ENCODE data around the gene SUCO.

DNA sequence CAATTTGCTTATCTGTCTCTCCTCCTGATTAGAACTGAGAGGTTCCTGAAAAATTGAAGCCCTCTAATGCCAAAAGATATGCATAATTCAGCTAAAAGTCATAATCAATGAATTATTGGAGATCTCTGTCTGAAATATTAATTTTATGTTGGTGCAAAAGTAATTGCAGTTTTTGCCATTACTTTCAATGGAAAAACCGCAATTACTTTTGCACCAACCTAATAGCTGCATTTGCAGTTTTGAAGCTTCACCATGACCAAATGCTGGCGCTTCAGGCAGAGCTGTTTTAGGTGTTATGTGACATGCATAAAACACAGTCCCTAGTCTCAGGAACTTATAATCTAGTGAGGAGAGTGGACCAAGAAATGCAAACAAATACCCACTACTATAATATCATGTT is 96.2 kb downstream of the SUCO start:
- TF ChIP-seq POLR2A (IDR thresholded peaks at IDR 0.05): no peak
- TF ChIP-seq, protein P1, sequence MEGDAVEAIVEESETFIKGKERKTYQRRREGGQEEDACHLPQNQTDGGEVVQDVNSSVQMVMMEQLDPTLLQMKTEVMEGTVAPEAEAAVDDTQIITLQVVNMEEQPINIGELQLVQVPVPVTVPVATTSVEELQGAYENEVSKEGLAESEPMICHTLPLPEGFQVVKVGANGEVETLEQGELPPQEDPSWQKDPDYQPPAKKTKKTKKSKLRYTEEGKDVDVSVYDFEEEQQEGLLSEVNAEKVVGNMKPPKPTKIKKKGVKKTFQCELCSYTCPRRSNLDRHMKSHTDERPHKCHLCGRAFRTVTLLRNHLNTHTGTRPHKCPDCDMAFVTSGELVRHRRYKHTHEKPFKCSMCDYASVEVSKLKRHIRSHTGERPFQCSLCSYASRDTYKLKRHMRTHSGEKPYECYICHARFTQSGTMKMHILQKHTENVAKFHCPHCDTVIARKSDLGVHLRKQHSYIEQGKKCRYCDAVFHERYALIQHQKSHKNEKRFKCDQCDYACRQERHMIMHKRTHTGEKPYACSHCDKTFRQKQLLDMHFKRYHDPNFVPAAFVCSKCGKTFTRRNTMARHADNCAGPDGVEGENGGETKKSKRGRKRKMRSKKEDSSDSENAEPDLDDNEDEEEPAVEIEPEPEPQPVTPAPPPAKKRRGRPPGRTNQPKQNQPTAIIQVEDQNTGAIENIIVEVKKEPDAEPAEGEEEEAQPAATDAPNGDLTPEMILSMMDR (IDR thresholded peaks at IDR 0.05): no peak

All from lower leg skin (tissue), 3 donors.